Measurements from ENCODE around the gene EN1. TPM values are rescaled to one million over a fixed set of nuclear protein-coding genes. Genes with fewer than 3 reads are reported as not detected.

The EN1 gene
- under 1 TPM in 6 of 9 donors, not detected in 3; 0.17 to 0.98 (median 0.54) TPM for total RNA-seq
- polyA plus RNA-seq = under 1 TPM in 1 of 3 donors, not detected in 2; 0.03 TPM
- long read RNA-seq, donor 1 = 0 reads
- long read RNA-seq, donor 2 = 0 reads
- long read RNA-seq, donor 3 = 0 reads
- long read RNA-seq, donor 4 = 0 reads
- long read RNA-seq, donor 5 = 0 reads
- long read RNA-seq, donor 6 = 0 reads
- long read RNA-seq, donor 7 = 0 reads
- long read RNA-seq, donor 8 = 0 reads
- long read RNA-seq, donor 9 = 0 reads
- long read RNA-seq, donor 10 = 0 reads

DNA sequence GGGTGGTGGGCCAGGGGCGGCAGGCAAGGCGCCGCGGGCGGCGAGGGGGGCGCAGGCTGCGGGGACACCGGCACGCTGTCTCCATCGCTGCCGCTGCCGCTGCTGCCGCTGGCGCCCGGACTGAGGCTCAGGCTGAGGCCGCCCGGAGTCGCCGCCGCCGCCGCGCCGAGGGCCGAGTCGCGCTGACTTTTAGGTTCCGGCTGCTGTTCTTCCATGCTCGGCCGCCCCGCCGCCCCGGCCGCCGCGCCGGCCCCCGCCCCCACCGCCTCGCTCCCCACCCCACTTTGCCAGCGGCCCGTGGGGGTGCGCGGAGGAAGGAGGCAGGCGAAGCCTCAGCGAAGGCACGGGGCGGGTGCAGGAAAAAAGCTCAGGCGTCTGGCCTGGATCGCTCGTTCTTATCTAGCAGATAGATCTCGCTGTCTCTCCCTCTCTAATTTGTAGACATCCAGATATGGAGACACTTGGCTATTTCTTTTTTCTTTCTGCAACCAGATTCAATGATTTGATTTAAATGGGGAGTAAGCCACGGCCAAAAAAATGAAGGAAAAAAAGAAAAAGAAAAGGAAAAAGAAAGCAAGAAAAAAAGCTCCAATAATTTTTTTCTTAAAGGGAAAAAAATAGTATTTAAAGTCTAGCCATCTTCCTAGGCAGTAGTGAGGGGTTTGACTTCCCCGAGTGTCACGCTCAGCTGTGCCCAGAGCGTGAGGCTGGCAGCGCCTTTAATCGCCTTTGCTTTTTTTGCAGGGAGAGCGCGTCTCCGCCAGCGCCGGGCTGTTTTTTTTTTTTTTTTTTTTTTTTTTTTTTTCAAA is at the start of gene EN1:
Gene EN1, minus strand, starts transcription at position 696 of the 809 bp plus-strand sequence. Its CDS starts 481 bp downstream, at position 215.
- peak within 1 kb of the TSS in 1 of 4 donors; percentile 53 for H3K4me3 ChIP-seq
- TF ChIP-seq POLR2A (IDR thresholded peaks at IDR 0.05) = no peak
- 2 to 6% (median 4%) methylated on average over 15 to 64 of the region's 64 CpGs for WGBS, 4 donors
- peaks cover 96% of the 10 kb centered on the region for H3K27me3 ChIP-seq
- no peak within 1 kb of the TSS for H3K27ac ChIP-seq
- no peaks in the 10 kb centered on the region for H3K36me3 ChIP-seq (replicated peaks in 1 of 2)
- peaks cover 13 to 26% of the 10 kb centered on the region in 2 donors for H3K4me1 ChIP-seq (replicated peaks in 1 of 2)
- H3K9me3 ChIP-seq (replicated peaks in 1 of 3) = no peaks in the 10 kb centered on the region
- intact Hi-C loops (cut with DNase I) = no loop called here
- no peak for DNase-seq

DNA sequence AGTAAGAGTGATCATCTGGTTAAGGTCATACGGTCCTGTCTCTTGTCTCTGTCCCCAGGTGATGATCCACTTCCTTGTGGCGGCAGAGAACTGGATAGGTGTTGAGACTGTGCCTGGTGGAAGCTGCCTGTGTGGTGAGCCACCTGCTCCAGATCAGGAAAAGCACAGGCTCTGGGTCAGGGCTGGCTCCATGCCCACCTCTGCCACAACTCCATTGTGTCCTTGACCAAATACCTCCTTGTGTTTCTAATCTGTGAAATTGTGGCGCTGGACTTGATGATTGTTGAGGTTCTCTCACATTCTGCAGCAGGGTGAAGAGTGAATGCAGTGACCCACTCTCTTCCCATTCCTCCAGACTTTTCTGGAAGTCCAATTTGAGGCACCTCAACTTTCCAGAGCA is 45.7 kb upstream of the EN1 start:
- Histone ChIP-seq H3K27ac (no peak overlapping the region), H3K9me3 (replicated peaks in 1 of 3) (peaks cover 0 to 14% (median 11%) of the 10 kb centered on the region in 3 donors), H3K36me3 (replicated peaks in 1 of 2) (no peaks in the 10 kb centered on the region), H3K27me3 (no peaks in the 10 kb centered on the region), H3K4me3 (no peak overlapping the region), H3K4me1 (replicated peaks in 1 of 2) (no peaks in the 10 kb centered on the region)
- intact Hi-C loops (cut with DNase I) = no loop called here
- no peak for DNase-seq
- WGBS, 4 donors = 79 to 88% (median 85%) methylated on average over 3 of the region's 3 CpGs
- no peak for TF ChIP-seq POLR2A (IDR thresholded peaks at IDR 0.05)
- TF ChIP-seq, protein P1, sequence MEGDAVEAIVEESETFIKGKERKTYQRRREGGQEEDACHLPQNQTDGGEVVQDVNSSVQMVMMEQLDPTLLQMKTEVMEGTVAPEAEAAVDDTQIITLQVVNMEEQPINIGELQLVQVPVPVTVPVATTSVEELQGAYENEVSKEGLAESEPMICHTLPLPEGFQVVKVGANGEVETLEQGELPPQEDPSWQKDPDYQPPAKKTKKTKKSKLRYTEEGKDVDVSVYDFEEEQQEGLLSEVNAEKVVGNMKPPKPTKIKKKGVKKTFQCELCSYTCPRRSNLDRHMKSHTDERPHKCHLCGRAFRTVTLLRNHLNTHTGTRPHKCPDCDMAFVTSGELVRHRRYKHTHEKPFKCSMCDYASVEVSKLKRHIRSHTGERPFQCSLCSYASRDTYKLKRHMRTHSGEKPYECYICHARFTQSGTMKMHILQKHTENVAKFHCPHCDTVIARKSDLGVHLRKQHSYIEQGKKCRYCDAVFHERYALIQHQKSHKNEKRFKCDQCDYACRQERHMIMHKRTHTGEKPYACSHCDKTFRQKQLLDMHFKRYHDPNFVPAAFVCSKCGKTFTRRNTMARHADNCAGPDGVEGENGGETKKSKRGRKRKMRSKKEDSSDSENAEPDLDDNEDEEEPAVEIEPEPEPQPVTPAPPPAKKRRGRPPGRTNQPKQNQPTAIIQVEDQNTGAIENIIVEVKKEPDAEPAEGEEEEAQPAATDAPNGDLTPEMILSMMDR (IDR thresholded peaks at IDR 0.05) = no peak

DNA sequence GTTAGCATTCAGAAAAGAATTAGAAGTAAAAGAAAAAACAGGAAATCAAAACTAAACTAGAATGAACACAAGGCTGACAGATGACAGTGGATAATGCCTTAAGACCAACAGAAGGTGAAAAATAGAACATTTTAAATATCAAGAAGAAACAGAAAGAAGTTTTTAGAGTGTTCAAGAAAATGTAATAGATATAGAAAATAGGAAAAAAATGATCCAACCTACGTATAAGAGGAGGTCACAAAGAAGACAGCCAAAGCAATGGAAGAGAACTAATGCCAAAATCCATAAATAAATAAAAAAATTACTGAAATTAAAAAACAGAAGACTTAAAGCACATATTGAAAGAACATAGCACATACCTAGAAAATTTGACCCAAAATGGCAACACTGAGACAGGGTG is 42.5 kb upstream of the EN1 start:
- 71 to 79% (median 76%) methylated on average over 1 of the region's 1 CpG for WGBS, 4 donors
- H3K4me1 ChIP-seq (replicated peaks in 1 of 2) = no peaks in the 10 kb centered on the region
- H3K27me3 ChIP-seq = no peaks in the 10 kb centered on the region
- no peak for DNase-seq
- no peaks in the 10 kb centered on the region for H3K36me3 ChIP-seq (replicated peaks in 1 of 2)
- H3K9me3 ChIP-seq (replicated peaks in 1 of 3) = peaks cover 0 to 14% (median 11%) of the 10 kb centered on the region in 3 donors
- H3K4me3 ChIP-seq = no peak overlapping the region
- no peak overlapping the region for H3K27ac ChIP-seq
- intact Hi-C loops (cut with DNase I) = loop anchor here in 1 of 2 donors (10.0 kb wide), 1 partner anchor 285 kb away; no protein-coding TSS in a partner anchor
- no peak for TF ChIP-seq POLR2A (IDR thresholded peaks at IDR 0.05)
- TF ChIP-seq, protein P1 (IDR thresholded peaks at IDR 0.05) = no peak

DNA sequence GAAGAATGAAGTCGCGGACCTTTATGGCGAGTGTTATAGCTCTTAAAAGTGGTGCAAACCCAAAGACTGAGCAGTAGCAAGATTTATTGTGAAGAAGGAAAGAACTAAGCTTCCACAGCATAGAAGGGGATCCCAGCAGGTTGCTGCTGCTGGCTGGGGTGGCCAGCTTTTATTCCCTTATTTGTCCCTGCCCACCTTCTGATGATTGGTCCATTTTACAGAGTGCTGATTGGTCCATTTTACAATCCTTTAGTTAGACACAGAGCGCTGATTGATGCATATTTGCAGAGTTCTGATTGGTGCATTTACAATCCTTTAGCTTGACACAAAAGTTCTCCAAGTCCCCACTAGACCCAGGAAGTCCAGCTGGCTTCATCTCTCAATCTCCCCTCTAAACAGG is 36.3 kb upstream of the EN1 start:
- no peaks in the 10 kb centered on the region for H3K9me3 ChIP-seq (replicated peaks in 1 of 3)
- intact Hi-C loops (cut with DNase I) = loop anchor here (5.0 to 10.0 kb wide), 2 partner anchors 291 to 404 kb away; no protein-coding TSS in a partner anchor
- peaks cover 12% of the 10 kb centered on the region for H3K27me3 ChIP-seq
- no peak overlapping the region for H3K4me3 ChIP-seq
- no peak for DNase-seq
- no peak overlapping the region for H3K27ac ChIP-seq
- WGBS, 4 donors = 86 to 96% (median 91%) methylated on average over 4 of the region's 4 CpGs
- no peaks in the 10 kb centered on the region for H3K36me3 ChIP-seq (replicated peaks in 1 of 2)
- TF ChIP-seq, protein P1 (IDR thresholded peaks at IDR 0.05) = no peak
- TF ChIP-seq POLR2A (IDR thresholded peaks at IDR 0.05) = no peak
- no peaks in the 10 kb centered on the region for H3K4me1 ChIP-seq (replicated peaks in 1 of 2)
